Measurements from ENCODE around the gene CLCA1. TPM values are rescaled to one million over a fixed set of nuclear protein-coding genes. Genes with fewer than 3 reads are reported as not detected.

CLCA1 gene
- total RNA-seq, 1 experiment from 2014 or later, result 0.12 TPM

DNA sequence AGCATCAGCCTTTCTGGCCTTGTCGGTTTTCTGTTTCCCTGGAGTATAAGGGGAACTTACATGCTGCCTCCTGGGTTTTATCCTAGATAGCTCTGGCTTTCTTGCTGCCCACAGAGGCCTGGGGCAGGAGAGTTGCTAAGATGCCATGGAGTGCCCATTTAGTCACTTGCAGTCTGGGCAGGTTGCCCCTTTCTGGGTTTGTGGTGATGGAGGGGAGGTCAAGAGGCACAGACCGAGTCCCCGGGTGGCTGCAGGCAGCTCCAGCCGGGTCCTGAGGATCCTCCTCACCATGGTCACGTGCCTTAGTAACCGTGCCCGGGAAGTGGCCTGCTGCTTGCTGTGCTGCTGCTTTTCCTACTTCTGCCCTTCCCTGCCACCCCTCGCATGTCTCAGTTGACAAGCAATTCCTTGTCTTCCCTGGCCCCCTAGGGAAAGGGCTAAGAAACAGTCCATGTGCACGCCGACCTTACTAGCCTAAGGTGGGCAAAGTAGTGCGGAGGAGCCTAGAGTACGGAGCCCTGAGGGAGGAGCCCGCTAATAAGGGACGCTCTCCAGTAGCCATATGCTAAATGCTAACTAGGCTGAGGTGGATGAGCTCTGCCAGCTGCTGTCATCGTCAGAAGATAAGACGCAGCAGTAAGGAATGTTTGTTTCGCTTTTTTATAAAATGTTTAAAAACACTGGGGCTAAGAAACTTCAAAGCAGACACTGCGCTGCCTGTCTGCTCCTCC lies 34.8 kb downstream of the CLCA1 start:
- intact Hi-C loops (cut with micrococcal nuclease), result no loop called here
- Histone ChIP-seq H3K4me1 (ENCODE audit: control insufficient read depth in 1 of 2, insufficient read depth in 2 of 2, low read length in 2 of 2) (no peaks in the 10 kb centered on the region), H3K4me3 (replicated peaks in 1 of 2; ENCODE audit: low read depth in 1 of 2, low read length in 2 of 2) (no peak overlapping the region), H3K9ac (ENCODE audit: low read length) (no peak overlapping the region), H3K27me3 (ENCODE audit: insufficient read depth, low read length) (no peaks in the 10 kb centered on the region), H2AFZ (ENCODE audit: low read depth, low read length, poor library complexity, severe bottlenecking) (no peak overlapping the region), H3K4me2 (ENCODE audit: low read length) (no peak overlapping the region), H3K36me3 (ENCODE audit: control insufficient read depth in 1 of 2, insufficient read depth in 2 of 2, low read length in 2 of 2) (no peaks in the 10 kb centered on the region), H3K9me3 (ENCODE audit: control insufficient read depth in 1 of 2, insufficient read depth in 1 of 2, low read depth in 1 of 2, low read length in 2 of 2) (no peaks in the 10 kb centered on the region), H4K20me1 (ENCODE audit: insufficient read depth) (no peaks in the 10 kb centered on the region), H3K79me2 (ENCODE audit: insufficient read depth, low read length) (no peaks in the 10 kb centered on the region), H3K27ac (ENCODE audit: low read depth, low read length) (no peak overlapping the region), H3K9me2 (ENCODE audit: insufficient read depth) (no peaks in the 10 kb centered on the region)
- RAD21 ChIA-PET (ENCODE audit: low non-redundant PET in 1 of 2, low total read pairs in 2 of 2, uncharacterized antibody in 2 of 2, unreplicated experiment in 2 of 2), result no interaction called here
- ATAC-seq (no peak), DNase-seq (ENCODE audit: low read depth, low spot score) (no peak)
- no peak for TF ChIP-seq TCF7L2 (IDR thresholded peaks at IDR 0.05; ENCODE audit: borderline replicate concordance, extremely low read depth, insufficient read depth, insufficient read length)
- no peak for TF ChIP-seq CBX3 (IDR thresholded peaks at IDR 0.05; ENCODE audit: low read depth)
- no peak for TF ChIP-seq SRF (IDR thresholded peaks at IDR 0.05; ENCODE audit: low read depth)
- TF ChIP-seq POLR2AphosphoS5 (IDR thresholded peaks at IDR 0.05; ENCODE audit: low read depth, low read length), result no peak
- TF ChIP-seq JUND (IDR thresholded peaks at IDR 0.05), result no peak
- no peak for TF ChIP-seq ZNF274 (IDR thresholded peaks at IDR 0.05; ENCODE audit: low read depth, low read length)
- TF ChIP-seq, protein P1, sequence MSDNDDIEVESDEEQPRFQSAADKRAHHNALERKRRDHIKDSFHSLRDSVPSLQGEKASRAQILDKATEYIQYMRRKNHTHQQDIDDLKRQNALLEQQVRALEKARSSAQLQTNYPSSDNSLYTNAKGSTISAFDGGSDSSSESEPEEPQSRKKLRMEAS (IDR thresholded peaks at IDR 0.05), result no peak
- no peak for TF ChIP-seq EZH2phosphoT487 (IDR thresholded peaks at IDR 0.05; ENCODE audit: borderline replicate concordance)
- no peak for TF ChIP-seq SIN3A (IDR thresholded peaks at IDR 0.05; ENCODE audit: low read depth)
- TF ChIP-seq EZH2 (IDR thresholded peaks at IDR 0.05), result no peak
- TF ChIP-seq POLR2A (IDR thresholded peaks at IDR 0.05; ENCODE audit: borderline replicate concordance, extremely low read depth, insufficient read depth, insufficient read length), result no peak
- TF ChIP-seq, protein P2, sequence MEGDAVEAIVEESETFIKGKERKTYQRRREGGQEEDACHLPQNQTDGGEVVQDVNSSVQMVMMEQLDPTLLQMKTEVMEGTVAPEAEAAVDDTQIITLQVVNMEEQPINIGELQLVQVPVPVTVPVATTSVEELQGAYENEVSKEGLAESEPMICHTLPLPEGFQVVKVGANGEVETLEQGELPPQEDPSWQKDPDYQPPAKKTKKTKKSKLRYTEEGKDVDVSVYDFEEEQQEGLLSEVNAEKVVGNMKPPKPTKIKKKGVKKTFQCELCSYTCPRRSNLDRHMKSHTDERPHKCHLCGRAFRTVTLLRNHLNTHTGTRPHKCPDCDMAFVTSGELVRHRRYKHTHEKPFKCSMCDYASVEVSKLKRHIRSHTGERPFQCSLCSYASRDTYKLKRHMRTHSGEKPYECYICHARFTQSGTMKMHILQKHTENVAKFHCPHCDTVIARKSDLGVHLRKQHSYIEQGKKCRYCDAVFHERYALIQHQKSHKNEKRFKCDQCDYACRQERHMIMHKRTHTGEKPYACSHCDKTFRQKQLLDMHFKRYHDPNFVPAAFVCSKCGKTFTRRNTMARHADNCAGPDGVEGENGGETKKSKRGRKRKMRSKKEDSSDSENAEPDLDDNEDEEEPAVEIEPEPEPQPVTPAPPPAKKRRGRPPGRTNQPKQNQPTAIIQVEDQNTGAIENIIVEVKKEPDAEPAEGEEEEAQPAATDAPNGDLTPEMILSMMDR (IDR thresholded peaks at IDR 0.05 in 2 of 3, conservative IDR thresholded peaks at IDR 0.05 in 1 of 3; ENCODE audit: borderline replicate concordance in 1 of 3, insufficient read depth in 1 of 3, low read depth in 2 of 3, low read length in 2 of 3), result no peak
- BruUV-seq (replicated peaks), result no TSS peak
- CTCF ChIA-PET, result no interaction called here
- POLR2A ChIA-PET, result no interaction called here
